Sigmoid colon (tissue), 4 donors: Measurements from ENCODE around the gene AGMAT.

Source experiments
- EP300 ChIP-seq, 4 donors: sonication (generic); formaldehyde crosslinking; IDR thresholded peaks; one replicate each; pipeline ENCODE4 v1.6.1; 2017; ENCODE audit warnings: antibody characterized with exemption in 4 of 4
- POLR2A ChIP-seq, 2 donors: fragments of 450-650 bp; IDR thresholded peaks; one replicate each; pipeline ENCODE4 v1.6.1; 2016; ENCODE audit warnings: antibody characterized with exemption in 2 of 2, mild to moderate bottlenecking in 2 of 2, moderate library complexity in 2 of 2
- POLR2AphosphoS5 ChIP-seq, 4 donors: sonication (generic); formaldehyde crosslinking; IDR thresholded peaks; one replicate each; pipeline ENCODE4 v1.6.1; 2017; ENCODE audit warnings: antibody characterized with exemption in 4 of 4
- TF ChIP-seq, protein P1 (sequence below), 4 experiments: fragments of 450-650 bp in 3 of 4; fragments of 200-600 bp in 1 of 4; IDR thresholded peaks; one replicate each; pipeline ENCODE4 v1.5.1; 2016 to 2019; ENCODE audit warnings: antibody characterized with exemption in 4 of 4, mild to moderate bottlenecking in 3 of 4, moderate library complexity in 2 of 4

DNA sequence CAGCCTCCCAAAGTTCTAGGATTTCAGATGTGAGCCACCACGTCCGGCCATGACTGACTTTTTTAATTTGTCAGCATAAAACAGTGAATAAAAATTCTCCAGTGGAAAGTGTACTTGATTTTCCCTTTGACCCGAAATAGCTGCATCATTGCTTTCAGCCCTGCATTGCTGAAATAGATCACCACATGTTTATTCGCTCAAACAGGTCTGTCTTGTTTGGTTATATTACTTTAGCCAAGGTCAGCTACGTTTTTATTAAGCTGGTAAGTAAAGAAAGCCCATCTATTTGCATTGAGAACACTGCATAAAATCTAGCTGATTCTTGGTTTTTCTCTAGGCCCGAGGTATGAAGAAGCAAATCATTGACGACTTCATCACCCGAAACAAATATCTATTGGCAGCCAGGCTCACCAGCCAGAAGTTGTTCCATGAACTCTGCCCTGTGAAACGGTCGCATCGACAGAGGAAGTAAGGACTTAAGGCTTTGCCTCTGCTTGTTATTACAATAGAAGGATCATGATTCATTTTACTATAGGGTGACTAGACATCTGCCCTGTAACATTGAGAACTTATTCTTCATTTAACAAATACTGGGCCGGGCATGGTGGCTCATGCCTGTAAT is 25.6 kb downstream of the AGMAT start:
- TF ChIP-seq, protein P1, sequence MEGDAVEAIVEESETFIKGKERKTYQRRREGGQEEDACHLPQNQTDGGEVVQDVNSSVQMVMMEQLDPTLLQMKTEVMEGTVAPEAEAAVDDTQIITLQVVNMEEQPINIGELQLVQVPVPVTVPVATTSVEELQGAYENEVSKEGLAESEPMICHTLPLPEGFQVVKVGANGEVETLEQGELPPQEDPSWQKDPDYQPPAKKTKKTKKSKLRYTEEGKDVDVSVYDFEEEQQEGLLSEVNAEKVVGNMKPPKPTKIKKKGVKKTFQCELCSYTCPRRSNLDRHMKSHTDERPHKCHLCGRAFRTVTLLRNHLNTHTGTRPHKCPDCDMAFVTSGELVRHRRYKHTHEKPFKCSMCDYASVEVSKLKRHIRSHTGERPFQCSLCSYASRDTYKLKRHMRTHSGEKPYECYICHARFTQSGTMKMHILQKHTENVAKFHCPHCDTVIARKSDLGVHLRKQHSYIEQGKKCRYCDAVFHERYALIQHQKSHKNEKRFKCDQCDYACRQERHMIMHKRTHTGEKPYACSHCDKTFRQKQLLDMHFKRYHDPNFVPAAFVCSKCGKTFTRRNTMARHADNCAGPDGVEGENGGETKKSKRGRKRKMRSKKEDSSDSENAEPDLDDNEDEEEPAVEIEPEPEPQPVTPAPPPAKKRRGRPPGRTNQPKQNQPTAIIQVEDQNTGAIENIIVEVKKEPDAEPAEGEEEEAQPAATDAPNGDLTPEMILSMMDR (IDR thresholded peaks at IDR 0.05), result no peak
- TF ChIP-seq EP300 (IDR thresholded peaks at IDR 0.05) (no peak), POLR2A (IDR thresholded peaks at IDR 0.05) (no peak), POLR2AphosphoS5 (IDR thresholded peaks at IDR 0.05) (no peak)
